ENCODE results near the gene PGAP2.

DNA sequence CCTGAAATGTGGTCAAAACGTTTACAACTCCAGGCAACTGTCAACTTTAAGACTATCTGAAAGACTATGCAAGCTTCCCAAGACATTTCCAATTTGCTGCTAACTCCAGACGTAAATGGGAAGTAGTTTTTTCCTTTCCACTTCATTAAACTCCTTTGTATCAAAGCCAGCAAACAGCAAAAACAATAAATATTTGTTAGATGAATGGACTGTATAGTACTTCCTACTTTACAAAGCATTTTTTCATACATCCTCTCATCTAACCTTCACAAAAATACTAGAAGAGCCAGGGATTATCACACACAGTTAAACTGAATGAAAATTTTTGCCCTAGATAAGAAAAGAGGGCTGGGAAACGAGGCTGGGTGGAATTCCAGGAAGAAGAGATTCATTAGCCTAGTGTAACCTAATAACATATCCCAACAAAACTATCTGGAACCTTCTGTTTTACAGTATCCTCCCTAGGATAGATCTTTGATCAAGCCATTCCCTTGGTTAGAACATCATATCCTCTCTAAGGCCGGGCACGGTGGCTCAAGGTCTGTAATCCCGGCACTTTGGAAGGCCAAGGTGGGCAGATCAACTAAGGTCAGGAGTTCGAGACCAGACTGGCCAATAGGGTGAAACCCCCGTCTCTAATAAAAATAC is 21.5 kb upstream of the PGAP2 start:
- TF ChIP-seq SP2 (tag by site-specific recombination; IDR thresholded peaks at IDR 0.05) = no peak
- TF ChIP-seq ZNF19 (tag by site-specific recombination; IDR thresholded peaks at IDR 0.05; ENCODE audit: low read depth) = no peak
- no peak for TF ChIP-seq CTCF (tag by site-specific recombination; IDR thresholded peaks at IDR 0.05)
- TF ChIP-seq, protein P1, sequence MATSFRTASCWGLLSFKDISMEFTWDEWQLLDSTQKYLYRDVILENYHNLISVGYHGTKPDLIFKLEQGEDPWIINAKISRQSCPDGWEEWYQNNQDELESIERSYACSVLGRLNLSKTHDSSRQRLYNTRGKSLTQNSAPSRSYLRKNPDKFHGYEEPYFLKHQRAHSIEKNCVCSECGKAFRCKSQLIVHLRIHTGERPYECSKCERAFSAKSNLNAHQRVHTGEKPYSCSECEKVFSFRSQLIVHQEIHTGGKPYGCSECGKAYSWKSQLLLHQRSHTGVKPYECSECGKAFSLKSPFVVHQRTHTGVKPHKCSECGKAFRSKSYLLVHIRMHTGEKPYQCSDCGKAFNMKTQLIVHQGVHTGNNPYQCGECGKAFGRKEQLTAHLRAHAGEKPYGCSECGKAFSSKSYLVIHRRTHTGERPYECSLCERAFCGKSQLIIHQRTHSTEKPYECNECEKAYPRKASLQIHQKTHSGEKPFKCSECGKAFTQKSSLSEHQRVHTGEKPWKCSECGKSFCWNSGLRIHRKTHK (tag by site-specific recombination; IDR thresholded peaks at IDR 0.05) = no peak
- TF ChIP-seq ZNF660 (tag by site-specific recombination; IDR thresholded peaks at IDR 0.05) = no peak
- TF ChIP-seq ZNF146 (tag by site-specific recombination; IDR thresholded peaks at IDR 0.05) = no peak
- TF ChIP-seq ZNF24 (tag by site-specific recombination; IDR thresholded peaks at IDR 0.05) = no peak
